GM19467 (cell line): ENCODE results near the gene METTL18.
"Not testable (repeated sequence)": the region's sequence is repeated elsewhere in the genome, so short reads cannot be mapped to it uniquely, and the experiment has no call there.

Experiments
- ATAC-seq: cut with Tn5 transposase; IDR thresholded peaks from one replicate; pipeline ENCODE4 v1.9.1; 2021; ENCODE audit warnings: mild to moderate bottlenecking, moderate library complexity; ENCODE audit not compliant: unreplicated experiment

Gene METTL18

GRCh38 chr1:169794530-169795416 lies at the start of gene METTL18:
TSS of gene METTL18 (minus strand) at chr1:169794907. CDS start at chr1:169793695, 1,212 bp downstream.
- ATAC-seq, result peak; percentile 93

- no peak for ATAC-seq
Observed at GRCh38 chr1:169838942-169839341, 44.2 kb upstream of the METTL18 start.

- no peak for ATAC-seq
Observed at GRCh38 chr1:169836198-169836597, 41.5 kb upstream of the METTL18 start.

- no peak for ATAC-seq
Observed at GRCh38 chr1:169835647-169836046, 40.9 kb upstream of the METTL18 start.

- no peak for ATAC-seq
Observed at GRCh38 chr1:169834869-169835268, 40.2 kb upstream of the METTL18 start.

DNA sequence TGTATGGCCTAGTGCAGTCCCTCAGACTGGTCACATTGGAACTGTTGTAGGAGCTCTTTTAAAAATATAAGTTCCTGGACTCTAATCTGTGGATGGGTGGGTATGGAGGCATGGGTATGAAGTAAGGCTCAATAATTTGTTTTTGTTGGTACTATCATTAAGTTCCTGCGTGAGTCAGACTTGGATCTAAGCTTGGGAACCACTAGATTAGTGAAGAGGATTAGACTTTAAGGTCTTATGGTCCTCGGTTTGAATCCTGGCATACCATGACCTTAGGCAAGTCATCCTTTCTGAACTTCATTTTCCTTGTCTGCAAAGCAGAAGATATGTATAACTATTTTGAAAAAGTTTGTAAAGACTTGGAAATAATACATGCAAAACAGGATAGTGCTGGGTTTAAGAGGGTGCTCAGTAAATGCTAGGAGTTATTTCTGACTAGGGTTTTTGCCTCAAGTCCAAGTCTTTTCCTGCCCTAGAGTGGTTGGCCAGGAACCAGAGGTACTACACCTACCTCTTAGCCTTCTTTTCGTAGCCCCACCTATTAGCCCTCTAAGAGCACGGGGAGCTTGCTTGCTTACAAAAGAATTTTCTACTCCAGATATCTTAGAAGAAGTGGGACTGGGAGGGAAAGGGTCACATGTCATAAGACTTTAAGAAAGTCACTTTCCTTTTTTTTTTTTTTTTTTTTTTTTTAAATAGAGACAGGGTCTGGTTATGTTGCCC lies 38.6 kb upstream of the METTL18 start:
- no peak for ATAC-seq

DNA sequence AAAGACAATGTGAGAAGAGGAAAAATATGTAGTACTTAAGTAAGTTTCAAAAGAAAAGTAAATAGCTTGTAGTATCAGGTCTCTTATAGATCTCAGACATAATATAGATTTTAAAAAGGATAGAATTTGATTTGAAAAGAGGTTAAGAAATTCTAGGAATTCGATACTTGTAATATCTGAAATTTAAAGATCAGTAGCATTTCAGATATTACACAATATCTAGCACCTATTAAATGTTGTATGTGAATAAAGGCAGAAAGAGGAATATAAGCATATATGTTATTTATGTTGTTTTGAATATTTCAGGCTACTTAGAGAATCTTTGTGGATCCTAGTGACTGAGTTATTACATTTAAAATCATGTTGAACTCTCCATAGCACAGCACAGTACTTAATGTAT lies 35.0 kb upstream of the METTL18 start:
- ATAC-seq, result no peak

DNA sequence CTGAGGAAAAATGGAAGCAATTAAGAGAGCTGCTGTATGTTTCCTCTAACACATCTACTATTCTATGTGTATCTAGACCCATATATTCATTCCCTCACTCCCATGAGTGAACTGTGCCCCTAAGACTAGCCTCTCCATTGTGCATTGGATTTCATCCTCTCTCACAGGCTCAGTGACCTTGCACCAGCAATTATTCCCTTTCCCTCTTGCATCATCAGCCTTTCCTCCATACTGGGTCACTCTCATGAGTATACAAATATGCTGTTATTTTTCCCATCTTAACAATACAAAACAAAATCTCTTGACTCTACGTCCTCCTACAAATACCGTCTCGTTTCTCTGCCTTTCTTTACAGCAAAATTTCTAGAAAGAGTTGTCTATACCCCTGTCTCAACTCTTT lies 29.4 kb upstream of the METTL18 start:
- ATAC-seq, result no peak

GRCh38 chr1:169821500-169821899 lies 26.8 kb upstream of the METTL18 start:
- no peak for ATAC-seq

GRCh38 chr1:169816617-169817016 lies 21.9 kb upstream of the METTL18 start:
- no peak for ATAC-seq

- ATAC-seq, result no peak
Observed at GRCh38 chr1:169814265-169814664, 19.6 kb upstream of the METTL18 start.

GRCh38 chr1:169812131-169812530 lies 17.4 kb upstream of the METTL18 start:
- no peak for ATAC-seq

DNA sequence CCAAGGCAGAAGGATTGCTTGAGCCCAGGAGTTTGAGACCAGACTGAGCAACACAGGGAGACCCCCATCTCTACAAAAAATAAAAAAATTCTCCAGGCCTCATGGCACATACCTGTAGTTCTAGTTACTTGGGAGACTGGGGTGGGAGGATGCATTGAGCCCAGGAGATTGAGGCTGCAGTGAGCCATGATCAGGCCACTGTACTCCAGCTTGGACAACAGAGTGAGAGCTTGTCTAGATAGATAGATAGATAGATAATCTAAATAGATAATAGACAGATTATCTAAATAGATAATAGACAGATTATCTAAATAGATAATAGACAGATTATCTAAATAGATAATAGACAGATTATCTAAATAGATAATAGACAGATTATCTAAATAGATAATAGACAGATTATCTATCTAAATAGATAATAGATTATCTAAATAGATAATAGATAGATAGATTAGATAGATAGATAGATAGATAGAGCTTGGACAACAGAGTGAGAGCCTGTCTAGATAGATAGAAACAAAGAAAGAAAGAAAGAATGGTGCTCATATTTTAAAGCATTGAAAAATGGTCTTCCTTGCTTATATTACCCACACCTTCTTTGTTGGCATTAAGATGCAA lies 16.8 kb upstream of the METTL18 start:
- ATAC-seq, result not testable (repeated sequence)

GRCh38 chr1:169809370-169810095 lies 14.8 kb upstream of the METTL18 start:
- ATAC-seq, result no peak

DNA sequence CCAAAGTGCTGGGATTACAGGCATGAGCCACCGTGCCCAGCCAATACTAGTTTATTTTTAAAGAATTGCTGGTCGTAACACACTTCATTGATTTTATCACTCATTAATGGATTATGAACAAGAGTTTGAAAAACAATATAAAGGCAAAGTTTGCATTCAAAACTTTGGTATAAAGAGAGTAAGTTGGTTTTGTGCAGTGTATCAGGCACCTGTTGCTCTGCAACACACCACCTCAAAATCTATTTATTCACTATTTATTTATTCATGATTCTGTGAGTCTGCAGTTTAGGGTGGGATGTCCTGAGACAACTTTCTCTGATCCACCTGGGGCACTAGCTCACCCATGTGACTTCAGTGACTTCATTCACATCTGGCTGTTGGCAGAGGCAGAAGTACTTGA lies 10.2 kb upstream of the METTL18 start:
- ATAC-seq, result no peak

GRCh38 chr1:169802888-169803287 lies 8.2 kb upstream of the METTL18 start:
- ATAC-seq, result no peak

DNA sequence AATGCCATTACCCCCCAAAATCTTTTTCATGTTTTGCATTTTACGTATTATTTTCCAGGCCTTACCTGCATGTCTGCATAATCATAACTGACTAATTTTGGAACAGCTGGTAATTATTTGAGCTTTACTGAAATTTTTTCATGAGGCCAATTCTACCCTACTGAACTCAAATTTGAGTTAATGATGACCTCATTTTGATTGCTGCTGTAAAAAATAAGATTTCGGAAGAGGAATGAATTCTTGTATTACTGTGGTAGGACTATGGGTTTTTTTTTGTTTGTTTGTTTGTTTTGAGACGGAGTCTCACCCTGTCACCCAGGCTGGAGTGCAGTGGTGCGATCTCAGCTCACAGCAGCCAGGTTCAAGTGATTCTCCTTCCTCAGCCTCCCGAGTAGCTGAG lies 2.6 kb upstream of the METTL18 start:
- no peak for ATAC-seq

DNA sequence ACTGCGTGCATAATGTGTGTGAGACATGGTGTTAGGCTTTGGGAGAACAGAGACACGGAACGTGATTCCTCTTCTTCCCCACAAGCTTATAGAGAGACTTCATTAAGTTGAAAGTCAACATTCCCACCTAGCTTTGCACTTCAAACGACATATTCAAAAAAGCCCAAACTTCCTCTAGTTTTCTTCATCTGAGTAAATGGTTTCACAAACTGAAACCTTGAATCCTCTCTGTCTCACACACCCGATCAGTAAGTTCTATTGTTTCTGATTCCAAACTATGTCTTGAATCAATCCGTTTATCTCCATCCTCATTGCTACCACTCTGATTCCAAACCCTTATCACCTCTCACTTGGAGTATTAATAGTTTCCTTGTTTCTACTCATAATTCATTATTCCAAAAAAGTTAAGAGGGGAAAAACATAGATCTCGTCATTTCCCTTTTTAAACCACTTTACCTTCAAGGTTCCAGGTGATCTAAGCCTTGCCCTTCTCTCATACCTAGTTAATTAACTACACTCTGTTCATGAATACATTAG lies 1.6 kb upstream of the METTL18 start:
- ATAC-seq, result no peak

GRCh38 chr1:169795687-169796086 lies 980 bp upstream of the METTL18 start:
- ATAC-seq, result no peak

- ATAC-seq, result no peak
Observed at GRCh38 chr1:169793730-169794129, 977 bp downstream of the METTL18 start.

- no peak for ATAC-seq
Observed at GRCh38 chr1:169788402-169788801, 6.3 kb downstream of the METTL18 start.
